K562 (cell line): ENCODE data around the gene UNKL. TPM values are rescaled to one million over a fixed set of nuclear protein-coding genes. Genes with fewer than 3 reads are reported as not detected.
A peak's percentile ranks its signal among the peaks of the same experiment; 100 is the strongest.

Experiments used
- ATAC-seq: fragments of 200-7000 bp; cut with Tn5 transposase; 3 replicates; pipeline ENCODE4 v1.9.1; 2020; ENCODE audit warnings: moderate library complexity
- BruUV-seq: library from RNA; stranded (reverse); fragments of 400-500 nt; replicated peaks from 2 replicates; lab custom pipeline; 2021; lab: Mats Ljungman, UMichigan
- CTCF ChIA-PET: fragments of 300-600 bp; formaldehyde crosslinking; extraction: SDS; loops from one replicate; lab custom pipeline; 2021; ENCODE audit warnings: low intra/inter-chr PET ratio; lab: Yijun Ruan, JAX
- POLR2A ChIA-PET: fragments of 300-600, 350-650 bp; sonication (Branson Sonifier 250); formaldehyde crosslinking; extraction: SDS; loops from one replicate; lab custom pipeline; 2021; ENCODE audit warnings: antibody characterized with exemption, inconsistent platforms; lab: Yijun Ruan, JAX
- DNase-seq, 4 experiments: peaks; one replicate each; pipeline versions ENCODE4 v3.0.0 to v3.0.0-alpha.2; 2011 to 2018; ENCODE audit warnings: low spot score in 3 of 4, mixed read lengths in 3 of 4; ENCODE audit errors: extremely low read depth in 1 of 4
- FAIRE-seq: peaks from 2 replicates; lab custom pipeline; 2011; peaks lifted over from hg19 to GRCh38; lab: Jason Lieb, UNC
- H2AFZ ChIP-seq: 2 replicates; pipeline ENCODE4 v1.6.0; 2011; ENCODE audit warnings: low read depth, low read length, control low read depth, inconsistent platforms
- H3K27ac ChIP-seq: fragments of 200-600 bp; 3 replicates; pipeline ENCODE4 v1.8.0; 2011; ENCODE audit warnings: low read depth, mild to moderate bottlenecking, control low read depth, inconsistent platforms, low read length, moderate library complexity, mixed read lengths; ENCODE audit errors: extremely low read depth
- H3K27me3 ChIP-seq, 2 experiments: fragments of 300-600 bp in 1 of 2; 2 replicates in 1 of 2; 3 replicates in 1 of 2; pipeline versions ENCODE4 v1.6.0 to v1.8.0; 2011; ENCODE audit warnings: inconsistent platforms in 2 of 2, low read length in 2 of 2, mild to moderate bottlenecking in 1 of 2, mixed read lengths in 1 of 2, moderate library complexity in 1 of 2; ENCODE audit not compliant: control insufficient read depth in 2 of 2, insufficient read depth in 2 of 2
- H3K36me3 ChIP-seq: fragments of 300-600 bp; 3 replicates; pipeline ENCODE4 v1.8.0; 2011; ENCODE audit warnings: mild to moderate bottlenecking, low read length, inconsistent platforms; ENCODE audit not compliant: control insufficient read depth, insufficient read depth
- H3K4me1 ChIP-seq, 2 experiments: fragments of 200-600 bp in 1 of 2; replicated peaks in 1 of 2; 2 replicates in 1 of 2; 3 replicates in 1 of 2; pipeline versions ENCODE4 v1.5.1 to v1.8.0; 2011; ENCODE audit warnings: inconsistent platforms in 2 of 2, low read length in 2 of 2, mild to moderate bottlenecking in 1 of 2, mixed read lengths in 1 of 2, moderate library complexity in 1 of 2; ENCODE audit not compliant: control insufficient read depth in 2 of 2, insufficient read depth in 2 of 2
- H3K4me2 ChIP-seq: 2 replicates; pipeline ENCODE4 v1.6.1; 2011; ENCODE audit warnings: low read length, control low read depth, inconsistent platforms, mixed read lengths; ENCODE audit not compliant: insufficient read depth
- H3K4me3 ChIP-seq: fragments of 200-600 bp; sonication (generic), shearing (Covaris generic); 2 replicates; pipeline ENCODE4 v1.5.1; 2016; ENCODE audit warnings: control low read depth, inconsistent platforms
- H3K79me2 ChIP-seq: fragments of 200-600 bp; 3 replicates; pipeline ENCODE4 v1.8.0; 2011; ENCODE audit warnings: low read length, inconsistent platforms; ENCODE audit not compliant: control insufficient read depth, insufficient read depth
- H3K9ac ChIP-seq, 2 experiments: 2 replicates each; pipeline versions ENCODE4 v1.6.0 to v1.6.1; 2011; ENCODE audit warnings: low read depth in 2 of 2, low read length in 2 of 2, control low read depth in 1 of 2, inconsistent platforms in 1 of 2, mild to moderate bottlenecking in 1 of 2, mixed read lengths in 1 of 2; ENCODE audit not compliant: insufficient read depth in 1 of 2
- H3K9me1 ChIP-seq: one replicate; pipeline ENCODE4 v1.6.0; 2011; ENCODE audit warnings: inconsistent platforms, mild to moderate bottlenecking, low read length, moderate library complexity; ENCODE audit not compliant: control insufficient read depth, insufficient read depth
- H3K9me3 ChIP-seq: replicated peaks from 2 replicates; pipeline ENCODE4 v1.5.1; 2011; ENCODE audit warnings: low read depth, low read length, inconsistent platforms; ENCODE audit not compliant: control insufficient read depth, insufficient read depth
- H4K20me1 ChIP-seq: replicated peaks from 2 replicates; pipeline ENCODE4 v1.6.1; 2011; ENCODE audit warnings: low read length, inconsistent platforms, mixed read lengths; ENCODE audit not compliant: control insufficient read depth, insufficient read depth
- CHD2 ChIP-seq: IDR thresholded peaks from 2 replicates; pipeline ENCODE4 v1.6.1; 2011; ENCODE audit warnings: low read depth, low read length
- HNRNPH1 ChIP-seq: fragments of 200-400 bp; formaldehyde crosslinking; optimal IDR thresholded peaks from 2 replicates; pipeline ENCODE3; 2017; ENCODE audit warnings: low read depth, mild to moderate bottlenecking, low read length, moderate library complexity
- MAFG ChIP-seq: fragments of 450-650 bp; conservative IDR thresholded peaks from 2 replicates; pipeline ENCODE4 v1.6.1; 2016; ENCODE audit warnings: missing genetic modification characterization, missing compliant biosample characterization
- MED1 ChIP-seq: sonication (generic); formaldehyde crosslinking; IDR thresholded peaks from 2 replicates; pipeline ENCODE4 v1.8.1; 2023; ENCODE audit warnings: missing genetic modification reagents, borderline replicate concordance
- POLR3A ChIP-seq: IDR thresholded peaks from 2 replicates; pipeline ENCODE4 v1.6.1; 2011; ENCODE audit warnings: borderline replicate concordance, mild to moderate bottlenecking, moderate library complexity; ENCODE audit not compliant: insufficient read length, insufficient read depth; ENCODE audit errors: extremely low read depth
- RBFOX2 ChIP-seq: fragments of 200-400 bp; formaldehyde crosslinking; IDR thresholded peaks from 2 replicates; pipeline ENCODE4 v1.6.1; 2017; ENCODE audit warnings: low read depth, mild to moderate bottlenecking, low read length, moderate library complexity
- RBM15 ChIP-seq: fragments of 200-400 bp; formaldehyde crosslinking; IDR thresholded peaks from 2 replicates; pipeline ENCODE4 v1.6.1; 2018; ENCODE audit warnings: mild to moderate bottlenecking, low read length, moderate library complexity; ENCODE audit not compliant: insufficient read depth
- SP1 ChIP-seq: sonication (generic); formaldehyde crosslinking; IDR thresholded peaks from 2 replicates; pipeline ENCODE4 v1.8.1; 2022; ENCODE audit warnings: mild to moderate bottlenecking, missing genetic modification reagents
- TEAD2 ChIP-seq: fragments of 450-650 bp; IDR thresholded peaks from 2 replicates; pipeline ENCODE4 v1.6.1; 2016; ENCODE audit warnings: missing genetic modification characterization, control low read depth, missing compliant biosample characterization
- ZNF232 ChIP-seq: sonication (generic); formaldehyde crosslinking; IDR thresholded peaks from 2 replicates; pipeline ENCODE4 v1.8.0; 2022; ENCODE audit warnings: mild to moderate bottlenecking, missing genetic modification reagents
- WGBS: fragments of 100-300 bp; shearing (Covaris generic); methylation state at CpG from one replicate; pipeline ENCODE4 v1.1.6; 2016; ENCODE audit warnings: low coverage, mixed read lengths; ENCODE audit not compliant: insufficient coverage; ENCODE audit errors: missing lambda C conversion rate; 5-methylcytosine and 5-hydroxymethylcytosine counted together
- in situ Hi-C: fragments of 300-500 bp; cut with MboI; formaldehyde crosslinking; loops from 4 replicates; pipeline ENCODE4 v1.15.0; 2018; ENCODE audit warnings: inconsistent platforms, mixed read lengths
- intact Hi-C: fragments of 100-400 bp; cut with micrococcal nuclease; formaldehyde crosslinking; loops from 2 replicates; pipeline ENCODE4 v1.14.2; 2022
- polyA plus RNA-seq, 8 experiments: library from polyadenylated mRNA; depleted of rRNA in 4 of 8; stranded (reverse) in 5 of 8; unstranded in 3 of 8; fragments of >200 nt; fragmentation: Nextera tagmentation in 2 of 8; fragmentation: Illumina TruSeq in 1 of 8; extraction: Ambion mirVana in 2 of 8; extraction: Trizol in 1 of 8; gene quantifications; 2 replicates each; pipeline versions ENCODE4 v1.2.1 to v1.2.3, GENCODE V29; 2011 to 2014; ENCODE audit warnings: inconsistent platforms in 1 of 8, missing spikeins in 1 of 8
- total RNA-seq, 7 experiments: library from RNA; depleted of rRNA in 6 of 7; stranded (reverse); fragments of >200 nt in 6 of 7; fragmentation: Illumina TruSeq in 2 of 7; extraction: Trizol in 2 of 7; gene quantifications; 2 replicates each; pipeline versions ENCODE4 v1.2.1 to v1.2.3, GENCODE V29; 2011 to 2021; ENCODE audit warnings: low replicate concordance in 1 of 7
- TF ChIP-seq, protein P1 (sequence below): sonication (generic); formaldehyde crosslinking; IDR thresholded peaks from 2 replicates; pipeline ENCODE4 v1.8.1; 2023; ENCODE audit warnings: mild to moderate bottlenecking, missing genetic modification reagents
- TF ChIP-seq, protein P2 (sequence below): fragments of 200-800 bp; sonication (Bioruptor generic); IDR thresholded peaks from 2 replicates; pipeline ENCODE4 v1.6.1; 2017; ENCODE audit warnings: missing genetic modification characterization, missing compliant biosample characterization

The UNKL gene
- total and polyA plus RNA-seq, 9 of the 15 experiments (the other 6 are each of a cell fraction or from before 2014, with no cell fraction given), result 0.37 to 30.2 (median 5.1) TPM

DNA sequence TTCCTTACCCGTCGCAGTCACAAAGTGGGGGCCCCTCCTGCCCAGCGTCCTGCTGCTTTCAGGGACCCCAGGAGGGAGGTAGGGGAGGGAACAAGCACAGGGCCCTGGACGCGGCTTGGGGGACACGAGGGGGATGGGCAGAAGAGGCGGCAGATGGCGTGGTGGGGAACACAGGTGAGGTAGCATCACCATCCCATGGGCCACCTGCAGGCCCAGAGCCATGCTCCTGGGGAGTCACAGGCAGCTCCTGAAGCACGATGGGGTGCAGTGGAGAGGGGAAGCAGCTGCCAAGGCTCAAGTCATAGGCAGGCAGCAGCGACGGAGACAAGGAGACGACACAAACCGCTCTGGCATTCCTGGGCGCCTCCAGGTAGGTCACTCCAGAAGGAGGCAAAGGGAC, 10.8 kb downstream of the UNKL start (continued):
- TF ChIP-seq, protein P1, sequence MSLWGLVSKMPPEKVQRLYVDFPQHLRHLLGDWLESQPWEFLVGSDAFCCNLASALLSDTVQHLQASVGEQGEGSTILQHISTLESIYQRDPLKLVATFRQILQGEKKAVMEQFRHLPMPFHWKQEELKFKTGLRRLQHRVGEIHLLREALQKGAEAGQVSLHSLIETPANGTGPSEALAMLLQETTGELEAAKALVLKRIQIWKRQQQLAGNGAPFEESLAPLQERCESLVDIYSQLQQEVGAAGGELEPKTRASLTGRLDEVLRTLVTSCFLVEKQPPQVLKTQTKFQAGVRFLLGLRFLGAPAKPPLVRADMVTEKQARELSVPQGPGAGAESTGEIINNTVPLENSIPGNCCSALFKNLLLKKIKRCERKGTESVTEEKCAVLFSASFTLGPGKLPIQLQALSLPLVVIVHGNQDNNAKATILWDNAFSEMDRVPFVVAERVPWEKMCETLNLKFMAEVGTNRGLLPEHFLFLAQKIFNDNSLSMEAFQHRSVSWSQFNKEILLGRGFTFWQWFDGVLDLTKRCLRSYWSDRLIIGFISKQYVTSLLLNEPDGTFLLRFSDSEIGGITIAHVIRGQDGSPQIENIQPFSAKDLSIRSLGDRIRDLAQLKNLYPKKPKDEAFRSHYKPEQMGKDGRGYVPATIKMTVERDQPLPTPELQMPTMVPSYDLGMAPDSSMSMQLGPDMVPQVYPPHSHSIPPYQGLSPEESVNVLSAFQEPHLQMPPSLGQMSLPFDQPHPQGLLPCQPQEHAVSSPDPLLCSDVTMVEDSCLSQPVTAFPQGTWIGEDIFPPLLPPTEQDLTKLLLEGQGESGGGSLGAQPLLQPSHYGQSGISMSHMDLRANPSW (CRISPR knock-in tag), result no peak
- TF ChIP-seq, protein P2, sequence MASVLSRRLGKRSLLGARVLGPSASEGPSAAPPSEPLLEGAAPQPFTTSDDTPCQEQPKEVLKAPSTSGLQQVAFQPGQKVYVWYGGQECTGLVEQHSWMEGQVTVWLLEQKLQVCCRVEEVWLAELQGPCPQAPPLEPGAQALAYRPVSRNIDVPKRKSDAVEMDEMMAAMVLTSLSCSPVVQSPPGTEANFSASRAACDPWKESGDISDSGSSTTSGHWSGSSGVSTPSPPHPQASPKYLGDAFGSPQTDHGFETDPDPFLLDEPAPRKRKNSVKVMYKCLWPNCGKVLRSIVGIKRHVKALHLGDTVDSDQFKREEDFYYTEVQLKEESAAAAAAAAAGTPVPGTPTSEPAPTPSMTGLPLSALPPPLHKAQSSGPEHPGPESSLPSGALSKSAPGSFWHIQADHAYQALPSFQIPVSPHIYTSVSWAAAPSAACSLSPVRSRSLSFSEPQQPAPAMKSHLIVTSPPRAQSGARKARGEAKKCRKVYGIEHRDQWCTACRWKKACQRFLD (CRISPR knock-in tag), result no peak
- no peak for TF ChIP-seq MED1 (CRISPR knock-in tag)
- TF ChIP-seq CHD2, result no peak
- TF ChIP-seq HNRNPH1, result no peak
- TF ChIP-seq TEAD2 (tag), result no peak

DNA sequence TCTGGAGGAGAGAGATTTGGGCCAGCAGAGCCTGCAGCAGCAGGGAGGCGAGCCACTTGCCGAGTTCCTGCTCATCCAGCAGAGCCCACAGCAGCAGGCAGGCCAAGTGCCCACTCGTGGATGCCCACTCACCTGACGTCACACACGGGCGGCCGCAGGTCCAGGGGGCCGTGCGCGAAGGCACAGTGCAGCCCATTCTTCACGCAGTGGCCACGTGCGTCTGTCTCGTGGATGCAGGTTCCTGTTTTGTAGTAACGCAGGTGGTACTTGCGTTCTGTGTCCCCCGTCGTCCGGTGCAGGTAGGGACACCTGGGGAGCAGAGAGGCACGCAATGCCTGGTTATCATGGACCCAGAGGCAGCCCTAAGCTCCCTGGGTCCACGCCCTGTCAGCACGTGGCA, 11.5 kb downstream of the UNKL start:
- Histone ChIP-seq H3K4me1 (peaks cover 4 to 38% of the 10 kb centered on the region in 2 experiments; a peak in 3 of 5 replicates), H3K27ac (no peak overlapping the region), H3K36me3 (no peaks in the 10 kb centered on the region), H3K4me2 (no peak overlapping the region), H3K79me2 (peaks cover 3% of the 10 kb centered on the region; the same call in 1 of the 3 replicates), H4K20me1 (peaks cover 7% of the 10 kb centered on the region; the same call in 1 of the 2 replicates), H3K9me1 (no peaks in the 10 kb centered on the region), H3K27me3 (no peaks in the 10 kb centered on the region), H3K9me3 (no peaks in the 10 kb centered on the region), H2AFZ (no peak overlapping the region), H3K4me3 (no peak overlapping the region), H3K9ac (peak overlapping the region in 1 of 2 experiments; percentile 64; a peak in 2 of 4 replicates)
- peak; percentile 16; the same call in 1 of the 2 replicates for TF ChIP-seq RBFOX2
- no peak for TF ChIP-seq POLR3A
- TF ChIP-seq RBM15, result no peak
- no peak for TF ChIP-seq ZNF232 (CRISPR knock-in tag)
- no peak for TF ChIP-seq SP1 (CRISPR knock-in tag)
- TF ChIP-seq MAFG (tag), result no peak
- no TSS peak for BruUV-seq
- no peak for ATAC-seq
- DNase-seq, result no peak
- WGBS, result 68% methylated on average over 22 of the region's 22 CpGs
- intact Hi-C loops, result no loop called here
- FAIRE-seq, result no peak
- CTCF ChIA-PET, result no interaction called here
- in situ Hi-C loops, result no loop called here
- POLR2A ChIA-PET, result no interaction called here
